Smooth muscle cell (in vitro differentiated cells): Measurements from ENCODE around the gene SIAE. TPM values are rescaled to one million over a fixed set of nuclear protein-coding genes. Genes with fewer than 3 reads are reported as not detected.

Experiments used
- DNase-seq: peaks from one replicate; lab custom pipeline; 2025; ENCODE audit not compliant: unreplicated experiment; lab: John Stamatoyannopoulos, UW
- H2AFZ ChIP-seq: fragments of 200-600 bp; sonication (generic); 2 replicates; pipeline ENCODE4 v1.6.0; 2016; ENCODE audit warnings: antibody characterized with exemption, low read depth, mild to moderate bottlenecking
- H3F3A ChIP-seq: fragments of 200-600 bp; sonication (generic); 2 replicates; pipeline ENCODE4 v1.6.0; 2017; ENCODE audit warnings: antibody characterized with exemption, low read depth
- H3K27ac ChIP-seq: fragments of 200-600 bp; sonication (generic); 2 replicates; pipeline ENCODE4 v1.5.1; 2016; ENCODE audit warnings: low read depth, mild to moderate bottlenecking
- H3K27me3 ChIP-seq: fragments of 200-600 bp; sonication (generic); 2 replicates; pipeline ENCODE4 v1.6.1; 2016; ENCODE audit warnings: low read depth, mild to moderate bottlenecking
- H3K36me3 ChIP-seq: fragments of 200-600 bp; sonication (generic); 2 replicates; pipeline ENCODE4 v1.5.1; 2016; ENCODE audit warnings: low read depth
- H3K4me1 ChIP-seq: fragments of 200-600 bp; sonication (generic); 2 replicates; pipeline ENCODE4 v1.5.1; 2016; ENCODE audit warnings: low read depth
- H3K4me2 ChIP-seq: fragments of 200-600 bp; sonication (generic); 2 replicates; pipeline ENCODE4 v1.6.0; 2016; ENCODE audit warnings: mild to moderate bottlenecking
- H3K4me3 ChIP-seq: fragments of 200-600 bp; sonication (generic); 2 replicates; pipeline ENCODE4 v1.5.1; 2016; ENCODE audit warnings: mild to moderate bottlenecking
- H3K79me2 ChIP-seq: fragments of 200-600 bp; sonication (generic); 2 replicates; pipeline ENCODE4 v1.6.0; 2016; ENCODE audit warnings: low read depth, mild to moderate bottlenecking
- H3K9ac ChIP-seq: fragments of 200-600 bp; sonication (generic); 2 replicates; pipeline ENCODE4 v1.6.0; 2016; ENCODE audit warnings: low read depth
- H3K9me3 ChIP-seq: fragments of 200-600 bp; sonication (generic); replicated peaks from 2 replicates; pipeline ENCODE4 v1.5.1; 2016; ENCODE audit warnings: low read depth
- H4K20me1 ChIP-seq: fragments of 200-600 bp; sonication (generic); 2 replicates; pipeline ENCODE4 v1.6.0; 2016; ENCODE audit warnings: low read depth
- WGBS: methylation state at CpG from one replicate; pipeline ENCODE4 v1.1.7; 2016; ENCODE audit warnings: low lambda C conversion rate; 5-methylcytosine and 5-hydroxymethylcytosine counted together
- polyA plus RNA-seq: library from polyadenylated mRNA; unstranded; fragments of >200 nt; fragmentation: Nextera tagmentation; extraction: Ambion mirVana; gene quantifications from 2 replicates; pipeline ENCODE4 v1.2.1, GENCODE V29; 2016
- total RNA-seq: library from RNA; depleted of rRNA; stranded (reverse); fragments of >200 nt; gene quantifications from 2 replicates; pipeline ENCODE4 v1.2.3, GENCODE V29; 2014
- TF ChIP-seq, protein P1 (sequence below): fragments of 200-600 bp; sonication (generic); IDR thresholded peaks from 2 replicates; pipeline ENCODE4 v1.5.1; 2017; ENCODE audit warnings: borderline replicate concordance, mild to moderate bottlenecking, antibody characterized with exemption; ENCODE audit not compliant: insufficient read depth, poor library complexity, severe bottlenecking

The SIAE gene
- total and polyA plus RNA-seq, 2 experiments from 2014 or later = 11.5 to 12.5 TPM

DNA sequence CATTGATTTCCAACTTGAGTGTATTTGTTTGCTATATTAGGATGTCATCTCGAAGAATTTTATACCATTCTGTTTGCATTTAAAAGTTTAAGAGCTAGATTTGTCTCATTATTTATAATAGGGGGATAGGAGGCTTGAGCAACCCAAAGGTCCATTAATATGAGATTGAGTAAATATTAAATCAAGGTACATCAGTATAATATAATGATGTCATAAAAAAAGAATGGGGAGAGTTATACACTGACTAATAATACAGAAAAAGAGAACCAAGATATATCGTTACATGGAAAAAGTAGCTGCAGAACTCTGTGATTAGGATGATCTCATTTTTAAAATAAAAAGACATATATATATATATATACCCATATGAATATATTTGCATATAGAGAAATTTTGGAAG, 19.6 kb upstream of the SIAE start:
- Histone ChIP-seq H3K27ac (no peak overlapping the region), H3K79me2 (no peaks in the 10 kb centered on the region), H3K4me1 (no peaks in the 10 kb centered on the region), H3K9ac (no peak overlapping the region), H3K4me2 (no peak overlapping the region), H4K20me1 (no peaks in the 10 kb centered on the region), H3K36me3 (no peaks in the 10 kb centered on the region), H3K27me3 (no peaks in the 10 kb centered on the region), H2AFZ (no peak overlapping the region), H3K4me3 (no peak overlapping the region), H3K9me3 (no peaks in the 10 kb centered on the region), H3F3A (no peaks in the 10 kb centered on the region)
- no peak for DNase-seq
- WGBS = 93% methylated on average over 2 of the region's 2 CpGs
- TF ChIP-seq, protein P1, sequence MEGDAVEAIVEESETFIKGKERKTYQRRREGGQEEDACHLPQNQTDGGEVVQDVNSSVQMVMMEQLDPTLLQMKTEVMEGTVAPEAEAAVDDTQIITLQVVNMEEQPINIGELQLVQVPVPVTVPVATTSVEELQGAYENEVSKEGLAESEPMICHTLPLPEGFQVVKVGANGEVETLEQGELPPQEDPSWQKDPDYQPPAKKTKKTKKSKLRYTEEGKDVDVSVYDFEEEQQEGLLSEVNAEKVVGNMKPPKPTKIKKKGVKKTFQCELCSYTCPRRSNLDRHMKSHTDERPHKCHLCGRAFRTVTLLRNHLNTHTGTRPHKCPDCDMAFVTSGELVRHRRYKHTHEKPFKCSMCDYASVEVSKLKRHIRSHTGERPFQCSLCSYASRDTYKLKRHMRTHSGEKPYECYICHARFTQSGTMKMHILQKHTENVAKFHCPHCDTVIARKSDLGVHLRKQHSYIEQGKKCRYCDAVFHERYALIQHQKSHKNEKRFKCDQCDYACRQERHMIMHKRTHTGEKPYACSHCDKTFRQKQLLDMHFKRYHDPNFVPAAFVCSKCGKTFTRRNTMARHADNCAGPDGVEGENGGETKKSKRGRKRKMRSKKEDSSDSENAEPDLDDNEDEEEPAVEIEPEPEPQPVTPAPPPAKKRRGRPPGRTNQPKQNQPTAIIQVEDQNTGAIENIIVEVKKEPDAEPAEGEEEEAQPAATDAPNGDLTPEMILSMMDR = no peak

GRCh38 chr11:124682443-124682842, 8.9 kb upstream of the SIAE start:
- Histone ChIP-seq H2AFZ (no peak overlapping the region), H3K27ac (no peak overlapping the region), H3K4me1 (no peaks in the 10 kb centered on the region), H3K4me3 (no peak overlapping the region), H3K4me2 (no peak overlapping the region), H3K9ac (no peak overlapping the region), H3K27me3 (peaks cover 3% of the 10 kb centered on the region), H3K9me3 (peaks cover 3% of the 10 kb centered on the region), H3F3A (no peaks in the 10 kb centered on the region), H3K79me2 (no peaks in the 10 kb centered on the region), H4K20me1 (no peaks in the 10 kb centered on the region), H3K36me3 (no peaks in the 10 kb centered on the region)
- WGBS = 100% methylated on average over 1 of the region's 1 CpG
- no peak for DNase-seq
- TF ChIP-seq, protein P1 = no peak

DNA sequence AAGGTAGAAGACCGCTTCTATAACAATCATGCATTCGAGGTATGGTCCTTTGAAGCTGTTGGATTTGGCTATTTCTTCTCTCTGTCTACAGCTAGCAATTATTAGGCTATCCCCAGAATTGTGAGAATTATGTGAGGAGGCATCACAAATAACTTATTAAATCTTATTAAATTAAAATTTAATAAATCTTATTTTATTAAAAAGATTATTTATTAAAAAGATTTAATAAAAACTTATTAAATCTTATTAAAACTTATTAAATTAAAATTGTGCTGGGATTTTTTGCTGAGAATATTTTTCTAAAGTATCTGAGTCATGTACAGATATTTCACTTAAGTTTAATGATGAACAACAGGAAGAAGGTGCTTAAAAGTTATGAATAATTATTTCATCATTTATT, 7.9 kb upstream of the SIAE start:
- Histone ChIP-seq H3K9ac (no peak overlapping the region), H3K4me1 (no peaks in the 10 kb centered on the region), H3K27ac (no peak overlapping the region), H3K4me2 (no peak overlapping the region), H3K36me3 (no peaks in the 10 kb centered on the region), H3K9me3 (peaks cover 3% of the 10 kb centered on the region), H3K27me3 (peaks cover 3% of the 10 kb centered on the region), H3K4me3 (no peak overlapping the region), H4K20me1 (no peaks in the 10 kb centered on the region), H2AFZ (no peak overlapping the region), H3K79me2 (no peaks in the 10 kb centered on the region), H3F3A (no peaks in the 10 kb centered on the region)
- no peak for DNase-seq
- 96% methylated on average over 2 of the region's 2 CpGs for WGBS
- TF ChIP-seq, protein P1 = no peak

GRCh38 chr11:124678416-124678815, 4.9 kb upstream of the SIAE start:
- Histone ChIP-seq H3K27me3 (peaks cover 3% of the 10 kb centered on the region), H2AFZ (no peak overlapping the region), H3K79me2 (no peaks in the 10 kb centered on the region), H4K20me1 (no peaks in the 10 kb centered on the region), H3K36me3 (no peaks in the 10 kb centered on the region), H3K27ac (no peak overlapping the region), H3F3A (no peaks in the 10 kb centered on the region), H3K4me3 (no peak overlapping the region), H3K4me2 (no peak overlapping the region), H3K9ac (no peak overlapping the region), H3K9me3 (peaks cover 3% of the 10 kb centered on the region), H3K4me1 (peaks cover 8% of the 10 kb centered on the region)
- 87% methylated on average over 5 of the region's 5 CpGs for WGBS
- TF ChIP-seq, protein P1 = no peak
- DNase-seq = no peak
